NCI-H748 (cell line): Measurements from ENCODE around the gene MCM5.
"Not testable (repeated sequence)": the region's sequence is repeated elsewhere in the genome, so short reads cannot be mapped to it uniquely, and the experiment has no call there.

ENCODE experiments used
- DNase-seq: peaks from one replicate; lab custom pipeline; 2025; ENCODE audit not compliant: unreplicated experiment; lab: John Stamatoyannopoulos, UW

The MCM5 gene

GRCh38 chr22:35378621-35379020 lies 21.3 kb upstream of the MCM5 start:
- no peak for DNase-seq

- DNase-seq, result no peak
These were observed 20.6 kb upstream of the MCM5 start for GRCh38 chr22:35379146-35379993.

GRCh38 chr22:35380013-35380412 lies 19.9 kb upstream of the MCM5 start:
- no peak for DNase-seq

- DNase-seq, result peak; percentile 71
These were observed 19.2 kb upstream of the MCM5 start, which contains the start of gene HMOX1 for GRCh38 chr22:35380537-35381423. HMOX1 (plus strand) TSS chr22:35381096; CDS start chr22:35381174, 78 bp downstream.

GRCh38 chr22:35381424-35382009 lies 18.4 kb upstream of the MCM5 start:
- no peak for DNase-seq

- no peak for DNase-seq
These were observed 16.3 kb upstream of the MCM5 start for GRCh38 chr22:35383679-35384071.

GRCh38 chr22:35384527-35384926 lies 15.4 kb upstream of the MCM5 start:
- DNase-seq, result no peak

GRCh38 chr22:35384975-35385588 lies 14.9 kb upstream of the MCM5 start:
- DNase-seq, result no peak

GRCh38 chr22:35386670-35387288 lies 13.2 kb upstream of the MCM5 start:
- no peak for DNase-seq

GRCh38 chr22:35390933-35391332 lies 9.0 kb upstream of the MCM5 start:
- DNase-seq, result no peak

- no peak for DNase-seq
These were observed 7.6 kb upstream of the MCM5 start for GRCh38 chr22:35392357-35392756.

- no peak for DNase-seq
These were observed 6.6 kb upstream of the MCM5 start for GRCh38 chr22:35393116-35394010.

GRCh38 chr22:35394011-35394312 lies 6.0 kb upstream of the MCM5 start:
- DNase-seq, result no peak

- no peak for DNase-seq
These were observed 5.0 kb upstream of the MCM5 start for GRCh38 chr22:35394810-35395563.

GRCh38 chr22:35396622-35397021 lies 3.3 kb upstream of the MCM5 start:
- DNase-seq, result not testable (repeated sequence)

GRCh38 chr22:35397095-35397904 lies 2.6 kb upstream of the MCM5 start:
- no peak for DNase-seq

GRCh38 chr22:35398591-35398973 lies 1.4 kb upstream of the MCM5 start:
- no peak for DNase-seq

GRCh38 chr22:35399114-35399677 lies 744 bp upstream of the MCM5 start:
- peak; percentile 6 for DNase-seq
